ENCODE data around the gene BANP. TPM values are rescaled to one million over a fixed set of nuclear protein-coding genes. Genes with fewer than 3 reads are reported as not detected.
"Not testable (repeated sequence)": the region's sequence is repeated elsewhere in the genome, so short reads cannot be mapped to it uniquely, and the experiment has no call there.

The BANP gene
- total and polyA plus RNA-seq, 2 donors (not counting 1 experiment from before 2014, with no cell fraction given) = 9.3 to 31.0 TPM

DNA sequence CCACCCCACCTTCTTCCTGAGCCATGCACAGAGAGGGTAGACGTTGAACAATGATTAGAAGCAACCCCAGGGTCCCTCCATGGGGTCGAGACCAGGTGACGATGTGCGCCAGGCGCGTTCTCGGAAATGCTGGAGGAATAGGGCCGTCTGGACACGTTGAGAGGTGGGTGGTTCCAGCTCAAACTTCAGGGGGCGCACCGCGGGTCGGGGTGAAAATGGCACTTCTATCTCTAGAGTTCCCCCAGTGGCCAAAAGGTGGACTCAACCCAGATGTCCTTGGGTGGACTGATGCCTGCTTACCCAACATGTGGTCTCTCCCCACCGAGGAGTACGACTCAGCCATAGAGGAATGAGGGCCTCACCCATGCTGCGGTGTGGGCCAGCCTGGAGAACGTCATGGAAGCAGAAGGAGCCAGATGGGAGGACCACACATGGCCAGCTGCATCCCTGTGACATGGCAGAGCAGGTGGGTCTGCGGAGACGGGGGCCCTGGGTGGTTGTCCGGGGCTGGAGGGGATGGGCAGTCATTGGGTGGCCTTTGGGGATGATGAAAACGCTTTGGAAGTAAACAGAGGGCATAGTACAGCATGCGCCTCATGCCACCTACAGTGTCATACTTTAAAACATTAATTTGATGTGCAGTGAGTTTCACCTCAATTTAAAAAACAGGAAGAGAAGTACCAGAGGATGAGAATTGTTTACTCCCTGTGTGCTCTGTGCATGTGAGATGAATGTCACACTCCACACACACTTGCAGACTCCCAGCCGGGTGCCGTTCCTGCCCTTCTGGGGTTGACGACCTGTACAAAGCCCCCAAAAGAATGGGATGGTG, 147.7 kb downstream of the BANP start:
- not testable (repeated sequence) for H3K36me3 ChIP-seq (ENCODE audit: control insufficient read depth, insufficient read depth, low read length); H3K4me1 ChIP-seq (ENCODE audit: control insufficient read depth, extremely low read depth, insufficient read depth, low read length); H3K27ac ChIP-seq (ENCODE audit: insufficient read depth, low read length); H3K4me2 ChIP-seq (ENCODE audit: extremely low read depth, insufficient read depth, low read length); H3K79me2 ChIP-seq (ENCODE audit: control insufficient read depth, insufficient read depth, low read length); H3K9ac ChIP-seq (ENCODE audit: insufficient read depth, low read length); H2AFZ ChIP-seq (ENCODE audit: low read length); H3K9me3 ChIP-seq (ENCODE audit: control insufficient read depth, insufficient read depth, low read depth, low read length); H3K27me3 ChIP-seq (ENCODE audit: control insufficient read depth, insufficient read depth, low read length); H3K4me3 ChIP-seq (replicated peaks in 1 of 4; ENCODE audit: control extremely low read depth in 1 of 4, insufficient read depth in 1 of 4, low read depth in 3 of 4, low read length in 4 of 4); H4K20me1 ChIP-seq (ENCODE audit: control insufficient read depth, extremely low read depth, insufficient read depth, low read length)
- DNase-seq (ENCODE audit: low read depth in 2 of 2) = peak; percentile 69 to 86
- TF ChIP-seq, protein P1, sequence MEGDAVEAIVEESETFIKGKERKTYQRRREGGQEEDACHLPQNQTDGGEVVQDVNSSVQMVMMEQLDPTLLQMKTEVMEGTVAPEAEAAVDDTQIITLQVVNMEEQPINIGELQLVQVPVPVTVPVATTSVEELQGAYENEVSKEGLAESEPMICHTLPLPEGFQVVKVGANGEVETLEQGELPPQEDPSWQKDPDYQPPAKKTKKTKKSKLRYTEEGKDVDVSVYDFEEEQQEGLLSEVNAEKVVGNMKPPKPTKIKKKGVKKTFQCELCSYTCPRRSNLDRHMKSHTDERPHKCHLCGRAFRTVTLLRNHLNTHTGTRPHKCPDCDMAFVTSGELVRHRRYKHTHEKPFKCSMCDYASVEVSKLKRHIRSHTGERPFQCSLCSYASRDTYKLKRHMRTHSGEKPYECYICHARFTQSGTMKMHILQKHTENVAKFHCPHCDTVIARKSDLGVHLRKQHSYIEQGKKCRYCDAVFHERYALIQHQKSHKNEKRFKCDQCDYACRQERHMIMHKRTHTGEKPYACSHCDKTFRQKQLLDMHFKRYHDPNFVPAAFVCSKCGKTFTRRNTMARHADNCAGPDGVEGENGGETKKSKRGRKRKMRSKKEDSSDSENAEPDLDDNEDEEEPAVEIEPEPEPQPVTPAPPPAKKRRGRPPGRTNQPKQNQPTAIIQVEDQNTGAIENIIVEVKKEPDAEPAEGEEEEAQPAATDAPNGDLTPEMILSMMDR (conservative IDR thresholded peaks at IDR 0.05 in 1 of 2, IDR thresholded peaks at IDR 0.05 in 1 of 2; ENCODE audit: low read depth in 1 of 2, low read length in 2 of 2) = peak; percentile 27 to 30

DNA sequence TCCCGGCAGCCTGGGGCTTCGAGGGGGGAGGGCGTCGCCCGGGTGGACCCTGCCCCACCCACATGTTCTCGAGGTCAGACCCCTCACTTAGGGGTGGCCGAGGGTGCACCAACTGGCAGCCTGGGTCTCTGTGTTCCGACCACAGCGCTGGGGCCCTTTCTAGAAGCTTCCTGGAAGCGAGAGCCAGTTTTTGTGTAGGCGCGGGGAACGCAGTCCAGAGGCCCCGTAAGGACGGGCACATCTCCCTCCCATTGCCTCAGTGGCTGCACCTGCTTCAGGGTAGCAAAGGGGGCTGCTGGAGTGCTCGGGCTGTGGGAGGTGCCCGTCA, 148.3 kb downstream of the BANP start:
- no peak overlapping the region for H3K4me2 ChIP-seq (ENCODE audit: extremely low read depth, insufficient read depth, low read length)
- no peaks in the 10 kb centered on the region for H3K4me1 ChIP-seq (ENCODE audit: control insufficient read depth, extremely low read depth, insufficient read depth, low read length)
- H3K9ac ChIP-seq (ENCODE audit: insufficient read depth, low read length) = no peak overlapping the region
- H3K9me3 ChIP-seq (ENCODE audit: control insufficient read depth, insufficient read depth, low read depth, low read length) = no peaks in the 10 kb centered on the region
- H3K36me3 ChIP-seq (ENCODE audit: control insufficient read depth, insufficient read depth, low read length) = no peaks in the 10 kb centered on the region
- no peak for DNase-seq (ENCODE audit: low read depth in 2 of 2)
- no peak overlapping the region for H2AFZ ChIP-seq (ENCODE audit: low read length)
- no peaks in the 10 kb centered on the region for H4K20me1 ChIP-seq (ENCODE audit: control insufficient read depth, extremely low read depth, insufficient read depth, low read length)
- no peak overlapping the region for H3K27ac ChIP-seq (ENCODE audit: insufficient read depth, low read length)
- H3K4me3 ChIP-seq (replicated peaks in 1 of 4; ENCODE audit: control extremely low read depth in 1 of 4, insufficient read depth in 1 of 4, low read depth in 3 of 4, low read length in 4 of 4) = no peak overlapping the region
- H3K27me3 ChIP-seq (ENCODE audit: control insufficient read depth, insufficient read depth, low read length) = peaks cover 8% of the 10 kb centered on the region
- no peaks in the 10 kb centered on the region for H3K79me2 ChIP-seq (ENCODE audit: control insufficient read depth, insufficient read depth, low read length)
- TF ChIP-seq, protein P1 (conservative IDR thresholded peaks at IDR 0.05 in 1 of 2, IDR thresholded peaks at IDR 0.05 in 1 of 2; ENCODE audit: low read depth in 1 of 2, low read length in 2 of 2) = no peak
- TF ChIP-seq EZH2 (IDR thresholded peaks at IDR 0.05; ENCODE audit: low read length, missing control alignments) = no peak

DNA sequence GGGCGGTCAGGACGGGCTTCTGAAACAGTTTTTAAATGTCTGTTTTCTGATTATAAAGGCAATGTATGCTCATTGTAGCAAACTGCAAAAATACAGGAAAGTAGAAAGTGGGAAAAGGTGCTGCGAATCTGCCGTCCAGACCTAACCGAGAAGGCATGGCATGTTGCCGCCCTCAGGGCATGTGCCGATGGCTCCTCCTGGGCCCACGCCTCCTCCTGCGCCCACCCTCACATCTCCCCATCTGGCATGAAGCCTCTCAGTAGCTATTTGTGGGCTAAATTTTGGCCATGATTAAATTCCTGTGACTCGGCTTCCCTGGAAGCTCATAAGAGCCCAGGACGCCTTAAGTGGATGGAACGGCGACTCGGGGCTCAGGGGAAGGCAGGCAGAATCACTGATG, 148.7 kb downstream of the BANP start:
- not testable (repeated sequence) for H3K9ac ChIP-seq (ENCODE audit: insufficient read depth, low read length); H2AFZ ChIP-seq (ENCODE audit: low read length); H3K4me1 ChIP-seq (ENCODE audit: control insufficient read depth, extremely low read depth, insufficient read depth, low read length); H3K79me2 ChIP-seq (ENCODE audit: control insufficient read depth, insufficient read depth, low read length); H3K9me3 ChIP-seq (ENCODE audit: control insufficient read depth, insufficient read depth, low read depth, low read length); H3K4me2 ChIP-seq (ENCODE audit: extremely low read depth, insufficient read depth, low read length); H4K20me1 ChIP-seq (ENCODE audit: control insufficient read depth, extremely low read depth, insufficient read depth, low read length); H3K36me3 ChIP-seq (ENCODE audit: control insufficient read depth, insufficient read depth, low read length); H3K27ac ChIP-seq (ENCODE audit: insufficient read depth, low read length); DNase-seq (ENCODE audit: low read depth in 2 of 2); H3K4me3 ChIP-seq (replicated peaks in 1 of 4; ENCODE audit: control extremely low read depth in 1 of 4, insufficient read depth in 1 of 4, low read depth in 3 of 4, low read length in 4 of 4)
- peaks cover 10% of the 10 kb centered on the region for H3K27me3 ChIP-seq (ENCODE audit: control insufficient read depth, insufficient read depth, low read length)

DNA sequence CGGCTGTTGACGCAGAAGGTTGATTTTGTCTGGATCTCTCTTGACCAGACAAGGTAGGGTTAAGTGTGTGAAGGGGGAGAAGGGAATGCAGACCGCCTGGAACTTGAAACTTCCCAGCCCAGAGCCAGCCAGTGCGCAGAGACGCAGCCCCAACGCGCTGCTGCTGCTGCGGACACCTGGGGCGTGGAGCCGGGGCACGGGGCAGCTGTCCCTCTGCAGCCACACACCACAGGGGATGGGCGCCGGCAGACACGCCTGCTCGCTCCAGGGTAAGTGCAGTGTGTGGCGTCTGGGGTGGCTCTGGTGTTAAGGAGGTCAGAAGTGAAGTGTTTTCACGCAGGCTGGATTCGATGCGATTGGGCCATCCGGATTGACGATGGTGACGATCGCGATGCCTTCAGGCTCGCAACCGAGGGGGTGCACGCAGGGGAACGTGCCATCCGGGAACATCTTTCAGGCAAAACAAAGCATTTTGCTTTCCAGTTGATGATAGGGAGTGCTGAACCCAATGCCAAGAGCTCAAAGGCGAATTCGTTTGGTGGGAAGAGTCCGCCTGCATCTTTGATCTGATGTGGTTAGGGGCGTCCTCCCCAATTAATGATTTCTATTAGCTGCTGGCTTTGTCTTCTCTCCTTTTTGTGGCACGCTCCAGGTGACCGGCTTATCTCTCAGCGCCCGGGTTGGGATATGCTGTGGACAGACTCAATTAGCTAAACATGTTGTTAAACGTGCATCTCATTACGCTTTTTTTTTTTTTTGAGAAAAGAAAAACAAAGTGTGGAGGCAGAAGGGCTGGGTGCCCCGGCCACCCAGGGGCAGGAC, 149.8 kb downstream of the BANP start:
- peak overlapping the region in 1 of 4 experiments; percentile 10 for H3K4me3 ChIP-seq (replicated peaks in 1 of 4; ENCODE audit: control extremely low read depth in 1 of 4, insufficient read depth in 1 of 4, low read depth in 3 of 4, low read length in 4 of 4)
- not testable (repeated sequence) for H3K27ac ChIP-seq (ENCODE audit: insufficient read depth, low read length); H3K36me3 ChIP-seq (ENCODE audit: control insufficient read depth, insufficient read depth, low read length); H3K4me1 ChIP-seq (ENCODE audit: control insufficient read depth, extremely low read depth, insufficient read depth, low read length); H3K9me3 ChIP-seq (ENCODE audit: control insufficient read depth, insufficient read depth, low read depth, low read length); H3K9ac ChIP-seq (ENCODE audit: insufficient read depth, low read length); H2AFZ ChIP-seq (ENCODE audit: low read length); H3K4me2 ChIP-seq (ENCODE audit: extremely low read depth, insufficient read depth, low read length); H4K20me1 ChIP-seq (ENCODE audit: control insufficient read depth, extremely low read depth, insufficient read depth, low read length); H3K79me2 ChIP-seq (ENCODE audit: control insufficient read depth, insufficient read depth, low read length)
- peak in 1 of 2 donors; percentile 17 for DNase-seq (ENCODE audit: low read depth in 2 of 2)
- H3K27me3 ChIP-seq (ENCODE audit: control insufficient read depth, insufficient read depth, low read length) = peaks cover 10% of the 10 kb centered on the region

DNA sequence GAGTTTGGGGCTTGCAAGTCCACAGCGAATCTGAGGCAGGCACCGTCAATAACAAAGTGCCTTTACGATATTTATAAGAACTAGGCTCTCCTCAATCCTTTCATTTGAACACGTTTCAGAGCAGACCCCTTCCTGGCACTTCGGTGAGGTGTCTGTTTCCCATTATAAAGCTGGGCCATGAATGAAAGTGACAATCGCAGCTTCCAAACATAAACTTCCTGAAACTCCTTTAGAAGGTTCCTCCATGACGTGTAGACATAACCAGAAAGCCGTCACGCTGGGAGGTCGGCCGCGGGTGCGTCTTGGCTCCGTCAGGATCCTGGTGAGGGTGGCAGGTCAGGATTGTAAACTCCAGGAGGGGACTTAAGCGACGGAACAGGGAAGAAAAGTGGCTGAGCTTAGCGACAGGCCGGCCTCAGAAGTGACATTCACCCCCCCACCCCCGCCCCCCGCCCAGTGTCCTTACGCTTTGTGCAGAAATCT, 150.4 kb downstream of the BANP start:
- not testable (repeated sequence) for H3K9me3 ChIP-seq (ENCODE audit: control insufficient read depth, insufficient read depth, low read depth, low read length); DNase-seq (ENCODE audit: low read depth in 2 of 2); H4K20me1 ChIP-seq (ENCODE audit: control insufficient read depth, extremely low read depth, insufficient read depth, low read length); H3K27ac ChIP-seq (ENCODE audit: insufficient read depth, low read length); H3K4me2 ChIP-seq (ENCODE audit: extremely low read depth, insufficient read depth, low read length); H3K9ac ChIP-seq (ENCODE audit: insufficient read depth, low read length); H2AFZ ChIP-seq (ENCODE audit: low read length); H3K36me3 ChIP-seq (ENCODE audit: control insufficient read depth, insufficient read depth, low read length); H3K4me3 ChIP-seq (replicated peaks in 1 of 4; ENCODE audit: control extremely low read depth in 1 of 4, insufficient read depth in 1 of 4, low read depth in 3 of 4, low read length in 4 of 4); H3K79me2 ChIP-seq (ENCODE audit: control insufficient read depth, insufficient read depth, low read length); H3K4me1 ChIP-seq (ENCODE audit: control insufficient read depth, extremely low read depth, insufficient read depth, low read length)
- peaks cover 10% of the 10 kb centered on the region for H3K27me3 ChIP-seq (ENCODE audit: control insufficient read depth, insufficient read depth, low read length)

Data from fibroblast of lung (primary cell).